ENCODE results near the gene GNA15. TPM values are rescaled to one million over a fixed set of nuclear protein-coding genes. Genes with fewer than 3 reads are reported as not detected.

The GNA15 gene
- polyA plus RNA-seq, 3 donors: 38.7 to 45.0 (median 41.3) TPM

GRCh38 chr19:3097442-3097871, 38.4 kb upstream of the GNA15 start:
- H3K4me1 Mint-ChIP-seq: peaks cover 30% of the 10 kb centered on the region
- 98% methylated on average over 24 of the region's 24 CpGs for WGBS (ENCODE audit: insufficient coverage)
- no peak for TF ChIP-seq CTCF (IDR thresholded peaks at IDR 0.05)
- Histone ChIP-seq H3K9me3 (replicated peaks in 1 of 2; ENCODE audit: control insufficient read depth in 1 of 2, insufficient read depth in 1 of 2, low read length in 2 of 2) (peaks cover 0 to 5% of the 10 kb centered on the region in 2 donors), H3K4me3 (replicated peaks in 1 of 3; ENCODE audit: low read depth in 2 of 3, low read length in 3 of 3) (no peak overlapping the region), H3K9ac (ENCODE audit: insufficient read depth, low read length, poor library complexity, severe bottlenecking) (no peak overlapping the region), H3K27ac (ENCODE audit: low read depth in 1 of 2, low read length in 2 of 2) (no peak overlapping the region), H3K27me3 (ENCODE audit: control insufficient read depth in 2 of 2, insufficient read depth in 2 of 2, low read length in 2 of 2) (peaks cover 10 to 71% of the 10 kb centered on the region in 2 donors), H3K79me2 (ENCODE audit: insufficient read depth, low read length) (no peaks in the 10 kb centered on the region), H4K20me1 (ENCODE audit: insufficient read depth, low read length) (peaks cover 41% of the 10 kb centered on the region), H3K4me1 (ENCODE audit: control insufficient read depth in 1 of 2, insufficient read depth in 2 of 2, low read length in 2 of 2) (peaks cover 30 to 34% of the 10 kb centered on the region in 2 donors), H3K4me2 (replicated peaks; ENCODE audit: extremely low read depth, low read length, poor library complexity, severe bottlenecking) (no peak overlapping the region), H2AFZ (ENCODE audit: insufficient read depth, low read depth, low read length, poor library complexity, severe bottlenecking) (no peak overlapping the region), H3K36me3 (replicated peaks in 1 of 2; ENCODE audit: control insufficient read depth in 1 of 2, insufficient read depth in 2 of 2, low read length in 2 of 2) (no peaks in the 10 kb centered on the region)
- DNase-seq: no peak
- H3K4me3 Mint-ChIP-seq: peak overlapping the region in 1 of 2 donors; percentile 39
- H3K27ac Mint-ChIP-seq: no peak overlapping the region
- intact Hi-C loops (cut with micrococcal nuclease): no loop called here
- peaks cover 0 to 19% (median 6%) of the 10 kb centered on the region in 7 donors for H3K9me3 Mint-ChIP-seq
- H3K27me3 Mint-ChIP-seq (ENCODE audit: low read depth in 3 of 3): peaks cover 37 to 87% (median 59%) of the 10 kb centered on the region in 3 donors
- peaks cover 2 to 5% of the 10 kb centered on the region in 2 donors for H3K36me3 Mint-ChIP-seq

- DNase-seq: no peak
- WGBS (ENCODE audit: insufficient coverage): 88% methylated on average over 18 of the region's 18 CpGs
- Histone ChIP-seq H2AFZ (ENCODE audit: insufficient read depth, low read depth, low read length, poor library complexity, severe bottlenecking) (no peak overlapping the region), H3K9ac (ENCODE audit: insufficient read depth, low read length, poor library complexity, severe bottlenecking) (no peak overlapping the region), H3K27me3 (ENCODE audit: control insufficient read depth in 2 of 2, insufficient read depth in 2 of 2, low read length in 2 of 2) (peaks cover 10 to 67% of the 10 kb centered on the region in 2 donors), H3K4me3 (replicated peaks in 1 of 3; ENCODE audit: low read depth in 2 of 3, low read length in 3 of 3) (no peak overlapping the region), H3K4me2 (replicated peaks; ENCODE audit: extremely low read depth, low read length, poor library complexity, severe bottlenecking) (peak overlapping the region; percentile 76), H4K20me1 (ENCODE audit: insufficient read depth, low read length) (peaks cover 41% of the 10 kb centered on the region), H3K36me3 (replicated peaks in 1 of 2; ENCODE audit: control insufficient read depth in 1 of 2, insufficient read depth in 2 of 2, low read length in 2 of 2) (no peaks in the 10 kb centered on the region), H3K9me3 (replicated peaks in 1 of 2; ENCODE audit: control insufficient read depth in 1 of 2, insufficient read depth in 1 of 2, low read length in 2 of 2) (peaks cover 0 to 5% of the 10 kb centered on the region in 2 donors), H3K27ac (ENCODE audit: low read depth in 1 of 2, low read length in 2 of 2) (no peak overlapping the region), H3K79me2 (ENCODE audit: insufficient read depth, low read length) (no peaks in the 10 kb centered on the region), H3K4me1 (ENCODE audit: control insufficient read depth in 1 of 2, insufficient read depth in 2 of 2, low read length in 2 of 2) (peaks cover 30 to 34% of the 10 kb centered on the region in 2 donors)
- Mint-ChIP-seq H3K4me3 (peak overlapping the region in 1 of 2 donors; percentile 31), H3K27ac (no peak overlapping the region), H3K36me3 (peaks cover 2 to 5% of the 10 kb centered on the region in 2 donors), H3K27me3 (ENCODE audit: low read depth in 3 of 3) (peaks cover 35 to 83% (median 52%) of the 10 kb centered on the region in 3 donors), H3K9me3 (peaks cover 0 to 19% (median 6%) of the 10 kb centered on the region in 7 donors), H3K4me1 (peaks cover 30% of the 10 kb centered on the region)
- intact Hi-C loops (cut with micrococcal nuclease): no loop called here
- TF ChIP-seq CTCF (IDR thresholded peaks at IDR 0.05): no peak
Observed at GRCh38 chr19:3098141-3098514, 37.7 kb upstream of the GNA15 start.
